Subcutaneous adipose tissue (tissue), 4 donors: ENCODE data around the gene TMEM238. TPM values are rescaled to one million over a fixed set of nuclear protein-coding genes. Genes with fewer than 3 reads are reported as not detected.

ENCODE experiments used
- total RNA-seq, 4 donors: library from RNA; depleted of rRNA; stranded (reverse); fragments of >200 nt; gene quantifications; one replicate each; pipeline ENCODE4 v1.1.0, GENCODE V29; 2016
- TF ChIP-seq, protein P1 (sequence below): fragments of 450-650 bp; IDR thresholded peaks from one replicate; pipeline ENCODE4 v1.5.1; 2016; ENCODE audit warnings: low read depth, mild to moderate bottlenecking, control low read depth, antibody characterized with exemption, moderate library complexity

TMEM238 gene
- total RNA-seq, 4 donors from 2014 or later = 0.44 to 2.8 TPM; not detected in 2

DNA sequence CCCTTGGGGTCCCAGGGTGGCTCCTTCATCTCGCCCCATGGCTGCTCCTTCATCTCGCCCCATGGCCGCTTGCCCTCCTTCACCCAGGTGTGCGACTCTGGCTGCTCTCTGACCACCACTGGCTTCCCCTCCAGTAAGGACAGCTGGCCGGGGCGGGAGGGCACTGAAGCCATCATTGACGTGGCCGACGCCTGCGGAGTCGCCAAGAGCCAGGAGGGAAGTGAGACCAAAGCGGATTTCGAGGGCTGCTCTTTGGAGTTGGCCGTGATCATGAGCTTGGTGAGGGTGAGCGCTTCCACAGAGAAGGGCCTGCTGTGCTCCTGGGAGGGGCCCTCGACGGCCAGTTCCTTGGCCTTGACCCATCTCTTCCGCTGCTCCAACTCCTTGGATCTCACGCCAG, 25.6 kb downstream of the TMEM238 start:
- TF ChIP-seq, protein P1, sequence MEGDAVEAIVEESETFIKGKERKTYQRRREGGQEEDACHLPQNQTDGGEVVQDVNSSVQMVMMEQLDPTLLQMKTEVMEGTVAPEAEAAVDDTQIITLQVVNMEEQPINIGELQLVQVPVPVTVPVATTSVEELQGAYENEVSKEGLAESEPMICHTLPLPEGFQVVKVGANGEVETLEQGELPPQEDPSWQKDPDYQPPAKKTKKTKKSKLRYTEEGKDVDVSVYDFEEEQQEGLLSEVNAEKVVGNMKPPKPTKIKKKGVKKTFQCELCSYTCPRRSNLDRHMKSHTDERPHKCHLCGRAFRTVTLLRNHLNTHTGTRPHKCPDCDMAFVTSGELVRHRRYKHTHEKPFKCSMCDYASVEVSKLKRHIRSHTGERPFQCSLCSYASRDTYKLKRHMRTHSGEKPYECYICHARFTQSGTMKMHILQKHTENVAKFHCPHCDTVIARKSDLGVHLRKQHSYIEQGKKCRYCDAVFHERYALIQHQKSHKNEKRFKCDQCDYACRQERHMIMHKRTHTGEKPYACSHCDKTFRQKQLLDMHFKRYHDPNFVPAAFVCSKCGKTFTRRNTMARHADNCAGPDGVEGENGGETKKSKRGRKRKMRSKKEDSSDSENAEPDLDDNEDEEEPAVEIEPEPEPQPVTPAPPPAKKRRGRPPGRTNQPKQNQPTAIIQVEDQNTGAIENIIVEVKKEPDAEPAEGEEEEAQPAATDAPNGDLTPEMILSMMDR = no peak

DNA sequence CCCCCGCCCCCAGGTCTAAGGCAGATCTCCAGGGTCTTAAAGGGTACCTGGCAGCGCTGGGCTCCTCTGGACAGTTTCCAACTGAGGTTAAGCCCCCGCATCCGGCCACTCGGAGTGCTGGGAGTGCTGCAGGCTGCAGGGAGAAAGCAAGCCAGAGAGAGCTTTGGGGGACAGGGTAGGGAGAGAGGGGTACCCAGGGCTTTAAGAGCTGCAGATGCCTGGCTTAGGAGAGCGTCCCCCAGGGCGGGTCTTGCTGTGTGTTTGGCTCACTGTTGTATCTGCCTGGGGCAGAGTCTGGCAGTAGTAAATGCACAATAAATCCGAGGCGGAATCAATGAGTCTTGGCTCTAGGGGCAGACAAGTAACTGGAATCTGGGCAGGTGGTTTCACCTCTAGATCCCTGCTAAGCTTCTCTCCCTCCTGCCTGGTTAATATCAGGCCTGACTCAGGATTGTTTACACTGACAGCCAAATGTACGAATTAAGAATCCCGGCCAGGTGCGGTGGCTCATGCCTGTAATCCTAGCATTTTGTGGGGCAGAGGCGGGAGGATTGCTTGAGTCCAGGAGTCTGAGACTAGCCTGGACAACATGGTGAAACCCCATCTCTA, 28.8 kb downstream of the TMEM238 start:
- TF ChIP-seq, protein P1 = no peak

DNA sequence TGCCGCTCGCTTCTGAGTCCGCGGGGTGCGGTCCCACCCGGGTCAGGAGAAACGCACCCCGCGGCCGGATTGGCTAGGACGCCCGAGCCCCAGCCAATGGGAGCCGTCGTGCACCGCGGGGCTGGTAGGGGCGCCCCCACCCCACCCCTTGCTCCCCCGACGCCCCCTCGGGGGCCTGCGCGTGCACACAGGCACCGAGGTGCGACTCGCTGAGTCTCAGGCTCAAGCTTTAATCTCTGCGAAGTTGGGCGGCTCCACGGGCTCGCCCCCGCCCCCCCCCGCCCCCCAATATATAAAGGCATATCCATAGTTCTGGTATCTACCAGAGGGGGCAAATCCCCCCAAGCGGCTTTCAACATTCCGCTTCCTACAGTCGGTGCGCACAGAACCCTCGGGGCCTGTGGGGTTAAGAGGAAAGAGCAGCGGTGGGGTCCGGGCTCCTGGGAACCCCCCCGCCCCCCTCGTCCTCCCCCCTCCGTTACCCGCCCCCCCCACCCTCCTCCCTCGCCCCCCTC, 29.3 kb downstream of the TMEM238 start, which contains the start of gene COX6B2:
COX6B2 (minus strand) TSS at position 22 of the 515 bp plus-strand sequence. CDS start 198 bp downstream, outside the sequence.
- TF ChIP-seq, protein P1 = no peak

DNA sequence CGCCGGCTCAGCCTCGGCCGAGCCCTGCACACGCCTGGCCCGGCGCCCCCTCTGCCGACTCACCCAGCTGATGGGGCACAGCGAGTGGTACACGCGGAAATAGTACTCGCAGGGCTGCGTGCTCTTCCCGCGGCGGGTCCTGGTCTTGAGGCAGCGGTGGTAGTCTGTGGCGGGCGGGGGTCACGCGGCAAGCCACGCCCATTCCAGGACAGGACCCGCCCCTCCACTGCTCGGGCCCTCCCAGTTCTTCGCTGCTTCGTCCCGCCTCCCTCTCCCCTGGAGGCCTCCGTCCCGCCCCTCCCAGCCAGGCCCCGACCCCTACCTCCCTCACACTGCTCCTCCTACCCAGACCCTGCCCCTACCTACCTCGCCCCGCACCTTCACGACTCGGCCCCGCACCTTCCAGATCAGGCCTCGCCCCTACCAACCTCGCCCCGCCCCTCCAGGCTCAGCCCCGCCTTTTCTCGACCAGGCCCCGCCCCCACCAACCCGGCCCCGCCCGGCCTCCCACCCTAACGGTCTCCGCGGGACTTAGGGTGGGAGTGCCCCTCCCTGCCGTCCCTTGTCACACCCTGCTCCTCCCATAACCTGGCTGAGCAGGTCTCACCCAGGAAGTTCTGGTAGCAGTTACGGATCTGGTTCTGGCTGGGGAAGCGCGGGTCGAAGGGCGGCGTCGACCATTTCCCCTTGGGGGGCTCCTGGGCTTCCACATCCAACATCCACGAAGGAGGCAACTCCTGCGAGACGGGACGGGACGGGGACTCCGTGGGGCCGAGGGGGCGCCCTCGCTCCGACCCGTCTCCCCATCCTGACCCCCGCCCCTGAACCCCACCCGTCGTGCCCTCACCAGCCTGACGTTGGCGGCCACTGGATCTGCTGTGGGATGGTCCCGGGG, 30.0 kb downstream of the TMEM238 start:
- TF ChIP-seq, protein P1 = no peak

- TF ChIP-seq, protein P1 = no peak
Observed at GRCh38 chr19:55353356-55353802, 30.7 kb downstream of the TMEM238 start.

DNA sequence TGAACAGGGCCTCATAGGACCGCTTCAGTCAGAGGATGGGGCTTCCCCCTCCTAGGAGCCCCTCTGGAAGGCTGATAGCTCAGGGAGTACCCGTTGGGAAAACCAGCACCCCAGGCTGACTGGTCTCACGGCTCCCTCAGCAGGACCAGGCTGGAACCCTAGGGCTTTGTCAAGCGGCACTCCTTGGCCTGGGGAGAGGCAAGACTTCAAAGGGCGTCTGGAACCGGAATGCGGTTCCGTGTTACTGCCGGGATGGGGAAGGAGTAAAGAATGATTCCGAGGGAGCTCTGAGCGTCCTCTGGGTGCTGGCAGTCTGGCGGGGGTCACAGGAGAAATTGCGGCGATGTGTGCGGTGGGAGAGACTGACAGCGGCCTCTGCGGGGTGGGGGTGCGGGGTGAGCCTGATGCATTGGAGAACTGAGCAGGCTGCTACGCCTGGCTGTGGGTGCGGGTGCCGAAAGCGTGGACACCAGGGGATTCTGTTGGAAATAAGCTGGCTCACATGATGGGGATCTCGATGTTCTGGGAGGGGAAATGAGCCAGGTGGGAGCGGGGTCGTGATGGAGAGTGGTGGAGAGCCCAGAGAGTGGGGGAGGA, 31.4 kb downstream of the TMEM238 start:
- TF ChIP-seq, protein P1 = no peak

DNA sequence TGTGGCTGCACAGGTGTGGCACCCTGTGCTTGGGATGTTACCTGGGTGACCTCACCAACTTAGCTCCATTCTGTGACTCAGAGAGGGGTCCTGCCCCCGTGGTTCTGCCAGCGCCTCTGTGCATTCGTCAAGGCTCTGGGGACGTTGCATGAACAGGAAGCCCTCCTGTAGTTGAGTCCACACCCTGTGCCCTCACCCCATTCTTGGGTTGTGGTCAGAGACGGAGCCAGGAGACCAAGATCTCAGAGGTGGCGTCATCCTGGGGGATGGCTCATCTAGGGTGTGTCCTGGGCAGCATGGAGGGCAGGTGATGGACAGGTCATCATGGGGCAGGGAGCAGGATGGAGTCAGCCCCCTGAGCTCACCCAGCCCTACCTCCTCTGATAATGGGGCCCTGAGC, 32.1 kb downstream of the TMEM238 start:
- TF ChIP-seq, protein P1 = no peak
